ENCODE data around the gene SLC38A1. TPM values are rescaled to one million over a fixed set of nuclear protein-coding genes. Genes with fewer than 3 reads are reported as not detected.

The SLC38A1 gene
- polyA plus RNA-seq, 1 of the 3 experiments (the other 2 are of a cell fraction) = 20.7 TPM

- Histone ChIP-seq H3K9ac (no peak overlapping the region), H3F3A (replicated peaks; ENCODE audit: insufficient read depth) (no peaks in the 10 kb centered on the region), H3K4me1 (ENCODE audit: control insufficient read depth in 1 of 2, insufficient read depth in 2 of 2, low read depth in 1 of 2, low read length in 1 of 2) (no peaks in the 10 kb centered on the region), H3K79me2 (ENCODE audit: insufficient read depth) (no peaks in the 10 kb centered on the region), H3K9me3 (no peaks in the 10 kb centered on the region), H3K4me2 (no peak overlapping the region), H3K36me3 (replicated peaks in 1 of 2; ENCODE audit: control insufficient read depth in 1 of 2, insufficient read depth in 2 of 2, low read length in 1 of 2) (no peaks in the 10 kb centered on the region), H2AFZ (ENCODE audit: low read depth) (no peak overlapping the region), H3K4me3 (ENCODE audit: low read depth in 2 of 2, low read length in 1 of 2) (no peak overlapping the region), H3K27me3 (ENCODE audit: insufficient read depth) (no peaks in the 10 kb centered on the region), H3K27ac (ENCODE audit: low read depth in 2 of 2, low read length in 1 of 2) (no peak overlapping the region), H4K20me1 (ENCODE audit: insufficient read depth) (no peaks in the 10 kb centered on the region), H3K9me2 (no peaks in the 10 kb centered on the region)
- CTCF ChIA-PET = interaction anchor here (0.7 to 1.2 kb wide), 5 partner anchors 9 to 62 kb away, joined by 3 to 6 read pairs (median 3); no protein-coding TSS in a partner anchor
- no peak for DNase-seq
- no peak for TF ChIP-seq IRF3 (IDR thresholded peaks at IDR 0.05; ENCODE audit: low read depth, low read length)
- no peak for TF ChIP-seq EZH2phosphoT487 (IDR thresholded peaks at IDR 0.05; ENCODE audit: borderline replicate concordance, low read depth)
- TF ChIP-seq YY1 (IDR thresholded peaks at IDR 0.05; ENCODE audit: low read depth) = no peak
- TF ChIP-seq RFX5 (IDR thresholded peaks at IDR 0.05; ENCODE audit: low read length) = no peak
- no peak for TF ChIP-seq MXI1 (IDR thresholded peaks at IDR 0.05; ENCODE audit: low read depth, low read length)
- TF ChIP-seq USF1 (IDR thresholded peaks at IDR 0.05; ENCODE audit: borderline replicate concordance, low read depth) = no peak
- TF ChIP-seq CHD2 (IDR thresholded peaks at IDR 0.05; ENCODE audit: low read length, partially characterized antibody) = no peak
- no peak for TF ChIP-seq CTCF (IDR thresholded peaks at IDR 0.05)
- TF ChIP-seq RAD21 (IDR thresholded peaks at IDR 0.05; ENCODE audit: low read length) = no peak
- TF ChIP-seq ELF1 (IDR thresholded peaks at IDR 0.05) = no peak
- TF ChIP-seq TAF1 (IDR thresholded peaks at IDR 0.05; ENCODE audit: borderline replicate concordance, low read depth, low read length) = no peak
- no peak for TF ChIP-seq POLR2AphosphoS5 (IDR thresholded peaks at IDR 0.05; ENCODE audit: low read depth, low read length)
- no peak for TF ChIP-seq NFIC (IDR thresholded peaks at IDR 0.05; ENCODE audit: borderline replicate concordance)
- TF ChIP-seq RXRA (IDR thresholded peaks at IDR 0.05; ENCODE audit: borderline replicate concordance, low read depth) = no peak
- TF ChIP-seq FOXJ3 (CRISPR knock-in tag; IDR thresholded peaks at IDR 0.05) = no peak
- TF ChIP-seq TEAD4 (IDR thresholded peaks at IDR 0.05; ENCODE audit: borderline replicate concordance, insufficient read depth) = no peak
- TF ChIP-seq GATA2 (CRISPR knock-in tag; IDR thresholded peaks at IDR 0.05) = no peak
- TF ChIP-seq REST (IDR thresholded peaks at IDR 0.05; ENCODE audit: low read depth, low read length) = no peak
- no peak for TF ChIP-seq TCF12 (IDR thresholded peaks at IDR 0.05)
- 55% methylated on average over 2 of the region's 2 CpGs for WGBS (ENCODE audit: low lambda C conversion rate)
- POLR2A ChIA-PET = no interaction called here
These were observed 134.5 kb downstream of the SLC38A1 start for GRCh38 chr12:46134205-46134811.

All from SK-N-SH (cell line).